HepG2 (cell line): ENCODE data around the gene EXOSC6. TPM values are rescaled to one million over a fixed set of nuclear protein-coding genes. Genes with fewer than 3 reads are reported as not detected.

ENCODE experiments used
- CC2D1A ChIP-seq: sonication (generic); formaldehyde crosslinking; IDR thresholded peaks from 2 replicates; pipeline ENCODE4 v1.8.1; 2023; ENCODE audit warnings: mild to moderate bottlenecking, missing genetic modification reagents
- HNF4G ChIP-seq, 2 experiments: sonication (generic) in 1 of 2; formaldehyde crosslinking in 1 of 2; IDR thresholded peaks; 2 replicates each; pipeline versions ENCODE4 v1.4.0 to v1.6.1; 2011 to 2020; ENCODE audit warnings: borderline replicate concordance in 2 of 2, low read depth in 2 of 2, mild to moderate bottlenecking in 2 of 2, low read length in 1 of 2, missing genetic modification reagents in 1 of 2, moderate library complexity in 1 of 2
- KAT7 ChIP-seq: IDR thresholded peaks from 2 replicates; pipeline ENCODE4 v1.6.1; 2018; ENCODE audit warnings: borderline replicate concordance, missing compliant biosample characterization
- KLF9 ChIP-seq: IDR thresholded peaks from 2 replicates; pipeline ENCODE4 v1.6.1; 2016; ENCODE audit warnings: low read depth
- MEIS1 ChIP-seq: sonication (generic); formaldehyde crosslinking; IDR thresholded peaks from 2 replicates; pipeline ENCODE4 v1.9.0; 2021; ENCODE audit warnings: mild to moderate bottlenecking, missing genetic modification reagents, moderate library complexity, borderline replicate concordance
- NONO ChIP-seq, 2 experiments: fragments of 450-650 bp in 1 of 2; sonication (generic) in 1 of 2; formaldehyde crosslinking in 1 of 2; IDR thresholded peaks in 1 of 2; conservative IDR thresholded peaks in 1 of 2; 2 replicates each; pipeline versions ENCODE4 v1.6.1 to v1.8.0; 2017 to 2022; ENCODE audit warnings: mild to moderate bottlenecking in 1 of 2, missing genetic modification reagents in 1 of 2, moderate library complexity in 1 of 2
- POLR2AphosphoS2 ChIP-seq: IDR thresholded peaks from 2 replicates; pipeline ENCODE4 v1.6.1; 2011; ENCODE audit warnings: low read depth, low read length, improper control_type of control experiment
- SOX5 ChIP-seq: IDR thresholded peaks from 2 replicates; pipeline ENCODE4 v1.6.1; 2016; ENCODE audit warnings: borderline replicate concordance
- TRIM24 ChIP-seq: sonication (generic); formaldehyde crosslinking; IDR thresholded peaks from 2 replicates; pipeline ENCODE4 v1.8.0; 2022; ENCODE audit warnings: mild to moderate bottlenecking, missing genetic modification reagents
- ZEB1 ChIP-seq: IDR thresholded peaks from 2 replicates; pipeline ENCODE4 v1.6.1; 2012; ENCODE audit warnings: mild to moderate bottlenecking, low read depth, inconsistent platforms; ENCODE audit not compliant: insufficient replicate concordance
- ZNF234 ChIP-seq: sonication (generic); formaldehyde crosslinking; conservative IDR thresholded peaks from 2 replicates; pipeline ENCODE4 v1.5.1; 2020; ENCODE audit warnings: mild to moderate bottlenecking, missing genetic modification reagents
- ZNF350 ChIP-seq: sonication (generic); formaldehyde crosslinking; IDR thresholded peaks from 2 replicates; pipeline ENCODE4 v1.4.0; 2020; ENCODE audit warnings: mild to moderate bottlenecking, low read depth, missing genetic modification reagents, borderline replicate concordance
- ZNF530 ChIP-seq: sonication (generic); formaldehyde crosslinking; IDR thresholded peaks from 2 replicates; pipeline ENCODE4 v1.5.0; 2020; ENCODE audit warnings: low read depth, mild to moderate bottlenecking, missing genetic modification reagents
- polyA plus RNA-seq, 8 experiments: library from polyadenylated mRNA; depleted of rRNA in 3 of 8; stranded (reverse) in 7 of 8; unstranded in 1 of 8; fragments of >200 nt; fragmentation: Illumina TruSeq in 4 of 8; extraction: Trizol in 4 of 8; gene quantifications; 2 replicates each; pipeline versions ENCODE4 v1.2.1 to v1.2.3, GENCODE V29; 2011 to 2016; ENCODE audit warnings: low read depth in 4 of 8, missing spikeins in 1 of 8, mixed read lengths in 1 of 8; ENCODE audit not compliant: insufficient read depth in 1 of 8
- total RNA-seq, 5 experiments: library from RNA; depleted of rRNA; stranded (reverse); fragments of >200 nt; fragmentation: Illumina TruSeq; extraction: Trizol; gene quantifications; 2 replicates each; pipeline ENCODE4 v1.2.3, GENCODE V29; 2016; ENCODE audit warnings: low read depth in 1 of 5
- TF ChIP-seq, protein P1 (sequence below): IDR thresholded peaks from 2 replicates; pipeline ENCODE4 v1.6.1; 2016; ENCODE audit warnings: low read depth, missing genetic modification reagents, missing compliant biosample characterization
- TF ChIP-seq, protein P2 (sequence below): sonication (generic); formaldehyde crosslinking; IDR thresholded peaks from 2 replicates; pipeline ENCODE4 v1.5.1; 2020; ENCODE audit warnings: missing genetic modification reagents, mild to moderate bottlenecking, borderline replicate concordance
- TF ChIP-seq, protein P3 (sequence below): sonication (generic); formaldehyde crosslinking; IDR thresholded peaks from 2 replicates; pipeline ENCODE4 v1.4.0; 2020; ENCODE audit warnings: mild to moderate bottlenecking, low read depth, missing genetic modification reagents

The EXOSC6 gene
- total and polyA plus RNA-seq, 2 of the 13 experiments (the other 11 are each of a cell fraction or from before 2014, with no cell fraction given), result 13.1 to 39.9 TPM

DNA sequence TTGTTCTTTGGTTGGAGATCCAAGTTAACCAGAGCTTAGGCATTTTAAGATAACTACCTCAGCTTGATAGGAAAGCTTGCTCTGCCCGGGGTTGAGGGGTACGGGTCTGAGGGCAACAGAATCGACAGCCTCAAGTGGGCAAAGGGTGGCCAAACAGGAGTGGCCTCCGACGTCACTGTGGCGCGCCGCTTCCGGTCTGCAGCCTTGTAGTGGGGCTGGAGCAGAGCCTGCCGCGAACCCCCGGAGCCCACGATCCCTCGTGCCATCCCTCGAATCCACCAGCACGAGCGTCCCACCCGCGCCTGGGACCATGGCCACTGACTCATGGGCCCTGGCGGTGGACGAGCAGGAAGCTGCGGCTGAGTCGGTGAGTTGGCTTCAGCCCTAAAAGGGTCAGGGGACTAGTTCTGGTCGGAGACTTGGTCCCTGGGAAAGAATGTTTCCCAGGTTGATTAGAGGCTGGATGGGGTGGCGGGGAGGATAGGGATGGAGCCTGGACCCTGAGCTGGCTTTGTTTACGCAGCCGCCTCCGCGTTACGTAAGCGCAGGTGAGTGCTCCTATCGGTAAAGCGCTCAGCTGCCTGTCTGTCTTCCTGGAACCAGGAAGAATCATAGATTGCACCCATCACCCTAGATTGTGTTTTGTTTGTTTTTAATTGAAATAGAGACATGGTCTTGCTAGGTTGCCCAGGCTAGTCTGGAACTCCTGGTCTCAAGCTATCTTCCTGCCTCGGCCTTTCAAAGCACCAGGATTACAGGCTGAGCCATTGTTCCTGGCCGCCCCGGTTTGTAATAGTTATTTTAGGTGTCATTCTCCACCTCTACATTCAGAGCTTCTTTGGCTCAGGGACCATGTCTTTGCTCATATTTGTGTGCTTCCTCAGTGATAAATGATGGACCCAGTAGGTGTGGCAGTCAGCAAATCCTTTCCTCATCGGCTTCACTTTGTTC lies 47.5 kb upstream of the EXOSC6 start, which contains the start of gene DDX19B (continued):
- TF ChIP-seq, protein P1, sequence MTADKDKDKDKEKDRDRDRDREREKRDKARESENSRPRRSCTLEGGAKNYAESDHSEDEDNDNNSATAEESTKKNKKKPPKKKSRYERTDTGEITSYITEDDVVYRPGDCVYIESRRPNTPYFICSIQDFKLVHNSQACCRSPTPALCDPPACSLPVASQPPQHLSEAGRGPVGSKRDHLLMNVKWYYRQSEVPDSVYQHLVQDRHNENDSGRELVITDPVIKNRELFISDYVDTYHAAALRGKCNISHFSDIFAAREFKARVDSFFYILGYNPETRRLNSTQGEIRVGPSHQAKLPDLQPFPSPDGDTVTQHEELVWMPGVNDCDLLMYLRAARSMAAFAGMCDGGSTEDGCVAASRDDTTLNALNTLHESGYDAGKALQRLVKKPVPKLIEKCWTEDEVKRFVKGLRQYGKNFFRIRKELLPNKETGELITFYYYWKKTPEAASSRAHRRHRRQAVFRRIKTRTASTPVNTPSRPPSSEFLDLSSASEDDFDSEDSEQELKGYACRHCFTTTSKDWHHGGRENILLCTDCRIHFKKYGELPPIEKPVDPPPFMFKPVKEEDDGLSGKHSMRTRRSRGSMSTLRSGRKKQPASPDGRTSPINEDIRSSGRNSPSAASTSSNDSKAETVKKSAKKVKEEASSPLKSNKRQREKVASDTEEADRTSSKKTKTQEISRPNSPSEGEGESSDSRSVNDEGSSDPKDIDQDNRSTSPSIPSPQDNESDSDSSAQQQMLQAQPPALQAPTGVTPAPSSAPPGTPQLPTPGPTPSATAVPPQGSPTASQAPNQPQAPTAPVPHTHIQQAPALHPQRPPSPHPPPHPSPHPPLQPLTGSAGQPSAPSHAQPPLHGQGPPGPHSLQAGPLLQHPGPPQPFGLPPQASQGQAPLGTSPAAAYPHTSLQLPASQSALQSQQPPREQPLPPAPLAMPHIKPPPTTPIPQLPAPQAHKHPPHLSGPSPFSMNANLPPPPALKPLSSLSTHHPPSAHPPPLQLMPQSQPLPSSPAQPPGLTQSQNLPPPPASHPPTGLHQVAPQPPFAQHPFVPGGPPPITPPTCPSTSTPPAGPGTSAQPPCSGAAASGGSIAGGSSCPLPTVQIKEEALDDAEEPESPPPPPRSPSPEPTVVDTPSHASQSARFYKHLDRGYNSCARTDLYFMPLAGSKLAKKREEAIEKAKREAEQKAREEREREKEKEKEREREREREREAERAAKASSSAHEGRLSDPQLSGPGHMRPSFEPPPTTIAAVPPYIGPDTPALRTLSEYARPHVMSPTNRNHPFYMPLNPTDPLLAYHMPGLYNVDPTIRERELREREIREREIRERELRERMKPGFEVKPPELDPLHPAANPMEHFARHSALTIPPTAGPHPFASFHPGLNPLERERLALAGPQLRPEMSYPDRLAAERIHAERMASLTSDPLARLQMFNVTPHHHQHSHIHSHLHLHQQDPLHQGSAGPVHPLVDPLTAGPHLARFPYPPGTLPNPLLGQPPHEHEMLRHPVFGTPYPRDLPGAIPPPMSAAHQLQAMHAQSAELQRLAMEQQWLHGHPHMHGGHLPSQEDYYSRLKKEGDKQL (CRISPR knock-in tag), result no peak
- TF ChIP-seq ZNF234 (CRISPR knock-in tag) (0 out of 2 replicates have a peak, but pooled peaks have one; percentile 41), ZNF530 (CRISPR knock-in tag) (no peak), POLR2AphosphoS2 (no peak), CC2D1A (no peak), KLF9 (CRISPR knock-in tag) (peak; percentile 47; the same call in 1 of the 2 replicates), HNF4G (IDR thresholded peaks at IDR 0.05; ENCODE audit: borderline replicate concordance, low read depth, low read length) (peak; percentile 58; the same call in 1 of the 2 replicates), HNF4G (CRISPR knock-in tag; IDR thresholded peaks at IDR 0.05; ENCODE audit: borderline replicate concordance, low read depth) (peak; percentile 75; the same call in 1 of the 2 replicates), NONO (IDR thresholded peaks at IDR 0.05) (no peak), NONO (CRISPR knock-in tag; conservative IDR thresholded peaks at IDR 0.05) (peak; percentile 96), SOX5 (CRISPR knock-in tag) (peak; percentile 62; the same call in 1 of the 2 replicates), KAT7 (CRISPR knock-in tag) (0 out of 2 replicates have a peak, but pooled peaks have one; percentile 59), TRIM24 (CRISPR knock-in tag) (0 out of 2 replicates have a peak, but pooled peaks have one; percentile 67), ZEB1 (peak; percentile 99), ZNF350 (CRISPR knock-in tag) (peak; percentile 99), MEIS1 (CRISPR knock-in tag) (peak; percentile 90)
- TF ChIP-seq, protein P2, sequence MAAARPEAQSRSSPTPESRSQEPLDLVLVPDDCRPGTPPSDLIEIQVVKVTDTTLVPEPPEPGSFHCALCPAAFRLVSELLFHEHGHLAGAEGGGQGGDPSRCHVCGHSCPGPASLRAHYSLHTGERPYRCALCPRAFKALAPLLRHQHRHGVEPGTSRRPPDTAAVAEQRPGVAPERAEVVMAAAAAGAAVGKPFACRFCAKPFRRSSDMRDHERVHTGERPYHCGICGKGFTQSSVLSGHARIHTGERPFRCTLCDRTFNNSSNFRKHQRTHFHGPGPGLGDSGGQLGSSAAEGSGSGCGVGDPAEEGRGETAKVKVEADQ (CRISPR knock-in tag), result peak; percentile 83; the same call in 1 of the 2 replicates
- TF ChIP-seq, protein P3, sequence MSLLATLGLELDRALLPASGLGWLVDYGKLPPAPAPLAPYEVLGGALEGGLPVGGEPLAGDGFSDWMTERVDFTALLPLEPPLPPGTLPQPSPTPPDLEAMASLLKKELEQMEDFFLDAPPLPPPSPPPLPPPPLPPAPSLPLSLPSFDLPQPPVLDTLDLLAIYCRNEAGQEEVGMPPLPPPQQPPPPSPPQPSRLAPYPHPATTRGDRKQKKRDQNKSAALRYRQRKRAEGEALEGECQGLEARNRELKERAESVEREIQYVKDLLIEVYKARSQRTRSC (CRISPR knock-in tag), result no peak
